Measurements from ENCODE around the gene LTA4H. TPM values are rescaled to one million over a fixed set of nuclear protein-coding genes. Genes with fewer than 3 reads are reported as not detected.

Gene LTA4H
- polyA plus RNA-seq, 10 donors, result 65.0 to 88.5 (median 73.9) TPM

DNA sequence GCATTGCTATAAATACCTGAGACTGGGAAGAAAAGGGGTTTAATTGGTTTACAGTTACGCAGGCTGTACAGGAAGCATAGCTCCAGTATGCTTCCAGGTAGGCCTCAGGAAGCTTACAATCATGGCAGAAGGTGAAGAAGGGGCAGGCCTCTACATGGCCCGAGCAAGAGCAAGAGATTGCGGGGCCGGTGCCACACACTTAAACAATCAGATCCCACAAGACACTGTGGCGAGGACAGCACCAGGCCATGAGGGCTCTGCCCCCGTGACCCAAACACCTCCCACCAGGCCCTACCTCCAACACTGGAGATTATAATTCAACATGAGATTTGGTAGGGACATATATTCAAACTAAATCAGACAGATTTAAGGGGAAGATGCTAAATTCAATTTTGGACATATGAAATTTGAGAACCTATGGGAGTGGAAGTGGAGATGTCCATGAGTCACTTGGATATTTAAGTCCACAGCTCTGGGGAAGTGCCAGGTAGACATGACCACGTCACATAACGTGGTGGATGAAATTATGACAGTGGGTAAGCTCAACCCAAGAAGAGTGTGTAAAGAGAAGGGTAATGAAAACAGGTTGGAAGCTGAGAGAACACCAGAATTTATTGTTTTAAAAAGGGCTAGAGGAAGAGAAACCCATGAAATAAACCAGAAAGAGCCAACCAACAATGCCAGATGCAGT, 1.5 kb upstream of the LTA4H start:
- DNase-seq, result no peak

DNA sequence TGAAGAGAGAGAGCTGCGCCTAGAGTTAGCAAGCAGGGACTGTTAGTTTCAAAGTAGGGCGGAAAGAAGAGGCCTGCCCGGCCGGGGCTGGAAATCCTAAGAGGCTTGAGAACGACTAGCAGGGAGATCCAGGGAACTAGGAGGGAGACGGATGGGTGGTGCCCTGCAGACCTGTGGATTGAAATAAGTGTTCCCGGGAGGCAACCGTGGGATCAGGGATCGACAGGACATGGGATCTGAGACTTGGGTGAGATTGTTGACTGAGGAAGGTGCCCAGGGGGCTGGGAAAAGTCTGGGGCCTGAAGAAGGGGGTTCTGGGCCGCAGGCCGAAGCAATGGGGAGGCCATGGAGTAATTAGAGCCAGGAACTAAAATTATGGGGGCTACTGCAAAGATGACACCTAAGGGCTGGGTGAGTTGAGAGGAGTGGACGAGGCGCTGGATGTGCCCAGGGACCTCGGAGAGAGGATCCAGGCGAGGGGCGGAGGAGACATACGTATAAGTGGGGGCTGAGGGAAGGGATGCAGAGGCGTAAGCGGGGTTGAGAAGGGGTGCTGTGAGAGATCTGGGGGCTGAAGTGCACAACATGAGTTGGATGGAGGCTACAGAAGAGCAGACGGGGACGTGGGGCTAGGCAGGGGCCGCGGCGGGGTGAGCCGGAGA, 635 bp downstream of the LTA4H start:
- DNase-seq, result peak in 2 of 3 donors; percentile 24 to 66

DNA sequence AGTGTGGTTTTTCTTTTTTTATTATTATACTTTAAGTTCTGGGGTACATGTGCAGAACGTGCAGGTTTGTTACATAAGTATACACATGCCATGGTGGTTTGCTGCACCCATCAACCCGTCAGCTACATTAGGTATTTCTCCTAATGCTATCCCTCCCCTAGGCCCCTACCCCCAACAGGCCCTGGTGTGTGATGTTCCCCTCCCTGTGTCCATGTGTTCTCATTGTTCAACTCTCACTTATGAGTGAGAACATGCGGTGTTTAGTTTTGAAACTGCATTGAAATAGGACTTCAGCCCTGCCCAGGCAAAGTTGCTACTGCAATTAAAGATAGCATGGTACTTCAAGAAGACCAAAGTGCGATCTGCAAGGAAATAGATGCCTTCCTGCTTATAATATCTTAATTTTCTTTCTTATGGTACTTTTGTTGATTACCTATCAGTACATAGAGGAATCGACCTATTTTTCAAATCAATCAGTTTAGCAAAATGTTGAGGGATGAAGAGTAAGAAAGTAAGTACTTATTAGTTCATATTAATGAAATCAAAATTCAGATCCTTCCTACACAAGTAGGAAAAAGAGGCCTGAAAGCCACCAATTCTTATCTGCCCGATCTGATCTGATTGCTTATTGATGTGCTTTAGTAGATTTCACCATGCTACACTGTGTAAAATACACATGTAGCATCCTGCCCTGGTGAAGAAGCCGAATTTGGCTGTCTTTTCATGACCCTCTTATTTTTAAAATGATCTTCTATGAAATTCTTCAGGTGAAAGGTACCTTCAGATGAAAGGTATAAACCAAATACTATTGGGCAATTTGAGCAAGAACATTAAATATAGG, 1.6 kb downstream of the LTA4H start:
- no peak for DNase-seq

DNA sequence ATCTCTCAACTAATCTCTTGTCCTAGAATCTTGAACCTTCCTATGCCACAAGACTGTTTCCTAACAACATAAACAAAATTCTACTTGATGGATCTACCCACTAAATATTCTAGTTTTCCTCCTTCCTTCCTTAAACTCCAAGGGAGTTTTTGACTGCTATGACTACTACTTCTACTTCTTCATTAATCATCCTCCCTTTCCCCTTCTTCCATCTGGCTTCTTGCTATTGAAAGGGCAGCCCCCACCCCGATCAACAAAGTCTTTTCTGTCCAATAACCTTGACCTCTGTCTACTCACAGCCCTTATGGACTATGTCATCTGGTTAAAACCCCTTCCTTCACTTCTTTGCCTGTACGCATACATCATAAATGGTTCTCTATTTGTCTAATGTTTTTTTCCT, 5.6 kb downstream of the LTA4H start:
- no peak for DNase-seq

DNA sequence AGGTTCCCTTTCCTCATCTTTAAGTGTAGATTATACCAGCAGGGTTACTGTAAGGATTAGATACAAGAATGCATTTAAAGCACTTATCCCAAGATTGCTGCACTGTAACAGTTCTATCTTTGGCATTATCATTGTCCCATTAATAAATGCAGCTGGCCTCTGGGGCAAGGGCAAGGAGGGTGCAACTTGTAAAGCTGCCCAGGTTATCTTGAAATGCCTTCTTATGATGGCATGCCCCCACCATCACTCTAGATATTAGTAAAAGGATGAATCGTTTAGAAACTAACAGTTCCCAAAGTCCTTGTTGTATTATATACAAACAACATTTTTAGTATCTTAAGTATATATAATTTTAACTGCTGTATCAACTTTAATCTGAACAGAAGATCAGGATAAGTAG, 6.8 kb downstream of the LTA4H start:
- DNase-seq, result no peak

DNA sequence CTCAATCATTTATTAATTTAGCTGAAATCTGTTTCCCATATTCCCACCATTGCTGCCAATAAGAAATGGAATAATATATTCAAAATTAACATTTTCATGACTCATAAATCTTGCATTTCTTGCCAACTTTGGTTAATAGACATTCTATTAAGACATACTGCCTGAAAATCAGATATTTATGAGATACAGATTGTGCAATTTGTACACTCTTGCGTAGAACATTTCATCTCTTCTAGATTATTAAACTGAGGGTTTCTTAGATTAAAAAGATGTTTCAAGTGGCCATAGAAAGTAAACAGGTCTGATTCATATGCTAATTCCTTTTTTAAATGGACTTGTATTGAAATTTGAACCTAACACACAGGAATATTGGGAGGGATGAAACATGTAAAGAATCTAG, 9.1 kb downstream of the LTA4H start:
- no peak for DNase-seq

DNA sequence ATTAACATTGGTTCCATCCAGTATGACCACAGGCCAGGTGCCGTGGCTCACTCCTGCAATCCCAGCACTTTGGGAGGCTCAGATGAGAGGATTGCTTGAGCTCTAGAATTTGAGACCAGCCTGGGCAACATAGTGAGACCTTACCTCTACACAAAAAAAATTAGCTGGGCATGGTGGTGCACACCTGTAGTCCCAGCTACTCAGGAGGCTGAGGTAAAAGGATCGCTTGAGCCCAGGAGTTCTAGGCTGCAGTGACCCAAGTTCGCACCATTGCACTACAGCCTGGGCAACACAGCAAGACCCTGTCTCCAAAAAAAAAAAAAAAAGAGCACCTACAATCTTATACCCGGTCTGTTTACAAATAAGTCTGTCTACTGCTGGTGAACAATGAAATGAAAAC, 9.9 kb downstream of the LTA4H start:
- no peak for DNase-seq

DNA sequence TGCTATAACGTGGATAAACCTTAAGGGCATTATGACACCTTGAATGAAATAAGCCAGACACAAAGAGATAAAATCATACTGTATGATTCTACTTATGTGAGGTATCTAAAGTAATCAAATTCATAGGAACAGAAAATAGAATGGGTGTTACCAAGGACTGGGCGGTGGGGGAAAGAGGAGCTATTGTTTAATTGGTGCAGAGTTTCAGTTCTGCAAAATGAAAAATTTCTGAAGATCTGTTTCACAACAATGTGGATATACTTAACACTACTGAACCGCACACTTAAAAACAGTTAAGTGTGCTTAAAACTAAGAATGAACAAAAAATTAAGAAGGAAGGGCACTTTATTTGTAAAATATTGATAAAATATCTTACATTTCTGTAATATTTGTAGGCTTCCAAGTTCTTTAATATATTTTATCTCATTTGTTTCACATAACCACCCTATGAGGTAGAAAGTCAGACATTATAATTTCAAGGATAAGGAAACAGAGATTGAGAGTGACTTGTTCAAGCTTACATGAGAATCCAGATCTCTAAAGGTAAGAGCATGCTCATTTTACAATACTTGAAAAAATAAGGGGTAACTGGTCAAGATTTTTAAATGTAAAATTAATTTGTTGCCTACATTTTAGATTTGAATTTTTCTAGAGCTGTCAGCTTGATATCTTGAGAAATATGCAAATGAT, 14.9 kb downstream of the LTA4H start:
- DNase-seq, result no peak

DNA sequence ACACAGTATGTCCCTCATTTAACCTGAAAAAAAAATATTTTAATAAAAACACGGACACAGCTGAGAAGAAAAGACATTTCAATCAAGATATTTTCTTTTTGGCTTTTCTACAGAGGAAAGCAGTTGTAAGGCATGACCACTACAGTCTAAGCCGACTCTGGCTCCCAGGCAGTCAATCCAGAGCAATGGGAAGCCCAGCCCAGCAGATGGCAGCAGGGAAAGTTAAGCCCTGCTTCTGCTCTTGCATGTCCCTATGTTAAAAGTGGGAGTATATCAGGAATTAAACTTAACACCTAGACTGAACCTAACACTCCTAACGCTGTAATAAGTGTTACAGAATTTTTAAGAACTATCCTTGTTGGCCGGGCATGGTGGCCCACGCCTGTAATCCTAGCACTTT, 19.7 kb downstream of the LTA4H start:
- DNase-seq, result peak in 1 of 3 donors; percentile 26

DNA sequence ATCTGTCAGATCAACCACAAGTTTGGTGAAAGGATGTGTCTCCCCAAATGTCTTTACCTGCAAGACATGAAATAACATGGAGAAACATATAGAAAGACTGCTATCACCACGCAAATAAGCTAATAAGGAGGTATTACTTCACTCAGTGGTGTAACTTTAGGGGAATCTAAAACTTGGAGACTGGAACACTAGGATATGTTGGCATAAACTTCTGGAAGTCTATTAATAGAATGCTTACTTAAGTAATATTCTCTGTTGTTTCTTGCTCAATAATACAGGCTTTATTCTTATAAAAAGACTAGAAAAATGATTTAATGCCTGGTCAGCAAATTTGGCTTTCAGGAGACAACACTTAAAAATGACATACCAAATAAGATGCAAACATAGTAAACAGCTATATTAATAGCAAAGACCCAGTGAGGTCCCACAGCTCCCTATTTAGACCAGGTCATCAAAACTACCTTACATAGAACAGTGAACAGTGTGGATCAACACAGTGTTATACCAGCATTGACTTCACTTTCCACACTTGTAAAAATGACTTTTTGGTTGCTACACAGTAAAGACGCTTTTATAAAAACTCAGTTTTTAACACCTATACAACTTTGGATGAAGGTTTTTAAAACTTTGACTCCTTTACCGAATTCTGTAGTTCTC, 20.3 kb downstream of the LTA4H start:
- DNase-seq, result no peak

DNA sequence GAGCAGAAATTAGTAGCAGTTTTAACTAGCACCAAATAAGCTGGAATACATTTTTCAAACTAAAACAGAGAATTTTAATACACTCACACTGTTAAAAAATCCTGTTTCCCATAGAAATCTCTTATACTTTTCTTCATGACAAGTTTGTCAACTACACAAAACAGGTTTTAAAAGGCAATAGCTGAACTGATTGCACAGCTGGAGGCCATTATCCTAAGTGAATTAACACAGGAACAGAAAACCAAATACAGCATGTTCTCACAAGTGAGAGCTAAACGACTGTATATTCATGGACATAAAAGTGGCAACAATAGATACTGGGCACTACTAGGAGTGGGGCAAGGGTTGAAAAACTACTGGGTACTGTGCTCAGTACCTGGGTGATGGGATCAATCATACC, 27.7 kb downstream of the LTA4H start:
- DNase-seq, result no peak

DNA sequence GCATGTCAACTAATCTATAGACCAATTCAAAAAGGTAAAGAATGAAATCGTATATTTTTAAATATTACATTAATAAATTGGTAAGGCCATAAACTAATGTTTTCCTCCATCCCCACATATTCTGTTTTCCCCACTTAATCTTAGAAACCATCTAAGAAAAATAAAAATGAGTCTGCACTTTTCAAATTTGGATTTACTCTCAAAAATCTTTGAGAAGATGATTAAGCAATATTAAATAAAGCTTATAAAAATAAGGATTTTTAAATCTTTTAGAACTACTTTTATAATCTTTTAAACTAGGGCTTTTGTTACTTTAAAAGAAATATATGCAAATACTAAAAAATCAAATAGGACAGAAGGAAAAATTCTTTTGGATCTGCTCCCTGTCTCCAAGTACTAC, 28.7 kb downstream of the LTA4H start:
- no peak for DNase-seq

DNA sequence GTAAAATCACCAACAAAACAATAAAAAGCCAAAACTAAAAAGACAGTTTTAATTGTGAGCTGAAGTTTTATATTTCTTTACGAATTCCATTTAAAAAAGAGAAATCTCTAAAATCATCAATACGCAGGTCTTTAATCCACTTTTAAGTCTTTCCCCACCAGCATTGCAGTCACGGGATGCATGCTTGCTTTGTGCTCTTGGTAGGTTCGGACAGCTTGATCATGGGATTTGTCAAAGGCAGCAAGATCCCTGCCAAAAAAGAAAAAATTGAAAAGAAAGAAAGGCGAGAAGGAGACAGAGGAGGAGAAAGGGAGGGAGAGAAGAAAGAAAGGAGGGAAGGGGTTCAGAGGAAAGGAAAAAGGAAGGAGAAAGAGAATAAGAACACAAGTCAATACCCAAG, 34.5 kb downstream of the LTA4H start:
- DNase-seq, result no peak

DNA sequence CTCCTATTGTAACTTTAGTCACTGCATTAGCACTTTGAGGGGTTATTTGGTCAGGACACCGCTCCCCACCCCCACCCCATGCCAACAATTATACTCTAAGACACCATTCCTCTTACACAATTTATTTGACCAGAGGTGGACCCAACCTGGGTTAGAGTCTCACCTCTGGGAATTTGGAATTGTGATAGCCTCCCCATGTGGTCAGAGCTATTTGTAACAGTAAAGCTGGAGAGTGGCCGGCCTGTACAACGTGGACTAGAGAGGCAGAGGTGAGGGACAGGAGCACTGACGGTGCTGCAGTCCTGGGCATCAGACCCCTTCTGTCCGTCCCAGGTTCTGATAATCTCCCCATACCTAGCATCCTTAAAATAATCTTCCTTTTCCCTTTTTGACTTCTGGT, 35.9 kb downstream of the LTA4H start:
- DNase-seq, result no peak

DNA sequence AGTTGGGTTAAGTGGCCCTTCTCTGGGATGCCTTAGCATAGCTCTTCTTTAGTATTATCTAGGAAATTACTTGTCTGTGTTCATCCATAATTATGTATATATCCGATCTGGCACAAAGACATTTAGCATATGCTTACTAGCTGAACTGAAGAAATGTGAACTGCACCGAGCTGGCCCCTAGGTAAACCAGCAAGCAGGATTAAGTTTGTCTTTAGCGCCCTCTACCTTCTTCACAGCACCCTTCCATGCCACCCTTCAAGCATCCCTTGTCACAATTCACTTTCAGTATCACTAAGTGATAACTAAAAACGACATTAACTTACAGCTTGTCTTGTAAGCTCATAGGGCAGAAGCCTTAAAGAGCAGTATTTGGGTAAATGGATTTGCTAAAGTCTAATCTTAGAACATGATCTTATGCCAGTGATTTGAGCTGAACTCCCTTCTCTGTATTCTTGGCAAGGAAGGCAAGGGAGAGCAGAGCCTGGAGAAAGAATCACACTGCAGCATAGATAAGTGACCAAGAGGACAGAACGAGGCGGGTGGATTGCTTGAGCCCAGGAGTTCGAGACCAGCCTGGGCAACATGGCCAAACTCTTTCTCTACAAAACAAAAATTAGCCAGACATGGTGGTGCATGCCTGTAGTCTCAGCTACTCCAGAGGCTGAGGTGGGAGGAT, 36.6 kb downstream of the LTA4H start:
- peak; percentile 24 to 63 (median 42) for DNase-seq

DNA sequence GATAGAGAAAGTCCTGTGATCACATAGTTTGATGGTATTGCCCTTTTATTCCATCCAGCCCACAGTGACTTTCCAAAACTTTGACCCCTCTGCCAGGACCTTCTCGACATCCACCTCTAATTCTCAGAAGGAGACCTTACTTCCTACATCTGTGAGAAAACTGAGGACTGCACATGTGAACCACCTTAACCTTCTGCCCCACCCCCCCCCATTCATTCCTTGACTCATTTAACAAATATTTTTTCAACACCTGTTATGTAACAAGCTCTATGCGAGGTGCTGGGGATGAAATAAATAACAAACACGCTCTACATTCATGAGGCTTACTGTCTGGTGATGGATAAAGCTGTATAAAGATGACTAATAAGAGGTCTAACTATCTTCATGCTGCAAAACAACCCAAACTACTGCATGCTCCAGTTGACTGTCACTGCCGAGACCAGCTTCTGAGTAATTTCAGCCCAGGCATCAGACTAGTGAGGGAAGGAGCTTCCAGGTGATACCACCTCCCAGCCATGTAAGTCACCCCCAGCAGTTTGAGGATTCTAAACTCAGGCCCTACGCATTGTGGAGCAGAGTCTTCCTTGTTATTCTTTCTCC, 37.4 kb downstream of the LTA4H start:
- no peak for DNase-seq

DNA sequence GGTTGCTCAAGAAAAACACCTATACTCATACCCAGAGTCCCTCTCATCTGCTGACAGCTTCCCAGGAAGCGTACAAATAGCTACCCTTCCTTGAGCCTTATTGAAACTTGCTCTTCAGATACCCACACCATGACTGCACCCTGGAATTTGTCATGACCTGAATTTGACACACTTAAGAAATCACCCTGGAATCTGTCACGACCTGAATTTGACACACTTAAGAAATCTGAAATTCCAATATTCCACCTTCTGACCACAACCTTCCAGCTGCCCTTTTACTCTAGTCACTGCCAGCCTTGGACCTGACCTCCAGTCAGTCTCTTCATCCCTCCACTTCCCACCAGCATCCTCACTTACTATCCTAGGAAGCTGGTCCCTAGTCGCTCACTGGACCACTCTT, 38.1 kb downstream of the LTA4H start:
- DNase-seq, result no peak

DNA sequence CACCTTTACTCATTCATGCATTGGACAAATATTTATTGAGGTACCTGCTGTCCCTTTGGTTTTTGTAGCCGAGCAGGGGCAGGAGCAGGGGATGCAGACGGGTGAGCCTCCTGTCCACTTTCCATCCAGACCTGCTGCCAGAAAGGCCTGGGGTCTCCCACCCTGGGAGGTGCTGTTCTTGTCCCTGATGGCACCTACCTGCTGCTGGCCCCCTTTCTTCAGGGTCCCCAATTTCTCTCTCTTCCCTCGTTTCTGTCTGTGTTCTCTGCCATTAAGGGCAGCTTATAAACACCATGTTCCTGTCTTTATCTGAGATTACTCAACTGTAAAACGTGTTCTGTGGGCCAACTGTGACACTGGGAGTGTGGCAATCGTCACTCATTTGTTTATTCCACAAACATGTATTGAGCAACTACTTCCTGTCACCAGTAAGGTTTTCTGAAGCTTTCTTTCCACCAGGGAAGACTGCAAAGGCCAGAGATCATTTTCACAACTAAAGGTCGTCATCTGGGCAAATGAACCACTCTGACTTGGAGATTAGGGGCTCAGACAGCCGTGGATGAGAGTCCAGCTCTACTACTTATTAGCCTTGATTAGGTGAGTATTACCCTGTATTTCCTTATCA, 39.2 kb downstream of the LTA4H start, which contains the start of gene HAL:
TSS of gene HAL (minus strand) at position 311 of the 625 bp plus-strand sequence. CDS start 434 bp downstream, outside the sequence.
- no peak for DNase-seq

DNA sequence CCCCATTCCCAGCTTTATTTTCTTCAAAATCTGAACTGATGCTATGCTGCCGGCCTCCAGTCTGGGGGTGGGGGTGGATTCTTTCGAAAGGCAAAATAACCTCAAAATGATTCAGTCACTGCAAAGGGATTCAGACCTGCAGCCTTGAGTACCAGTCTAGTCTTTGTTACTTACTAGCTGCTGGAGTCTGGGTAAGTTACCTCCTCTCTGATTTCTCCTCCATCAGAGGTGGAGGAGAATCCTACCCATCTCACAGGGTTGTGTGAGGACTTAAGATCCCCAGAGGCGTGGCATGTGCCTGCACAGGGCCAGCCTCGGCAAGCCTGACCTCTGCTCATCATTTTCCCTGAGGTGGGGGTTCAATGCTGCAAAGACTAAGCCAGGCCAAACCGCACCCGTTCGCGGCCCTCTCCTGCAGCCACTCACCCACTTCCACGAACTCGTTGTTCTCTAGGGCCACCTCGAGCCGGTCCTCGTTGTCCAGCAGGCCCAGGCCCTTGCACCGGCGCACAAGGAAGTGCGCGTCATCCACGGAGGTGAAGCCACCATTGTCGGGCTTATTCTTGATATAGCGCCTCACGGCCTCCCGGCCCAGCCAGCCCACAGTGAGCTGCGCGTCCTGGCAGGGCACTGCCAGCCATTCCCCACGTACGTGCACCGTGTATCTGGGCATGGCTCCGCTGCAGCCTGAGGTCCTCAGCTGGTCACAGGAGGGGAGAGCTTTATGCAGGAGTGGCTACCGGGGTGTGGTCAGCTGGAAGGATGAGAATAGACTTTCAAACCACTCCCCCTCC, 40.0 kb downstream of the LTA4H start:
- no peak for DNase-seq

All from muscle of back (tissue), 11 donors.